ENCODE data around the gene CNNM1.

Gene CNNM1

GRCh38 chr10:99433378-99434020 is 104.3 kb downstream of the CNNM1 start:
- DNase-seq (ENCODE audit: low spot score), result no peak
- H3K27ac ChIP-seq (ENCODE audit: poor library complexity, severe bottlenecking), result no peak overlapping the region

GRCh38 chr10:99435986-99436638 is 107.0 kb downstream of the CNNM1 start:
- TF ChIP-seq, protein P1, sequence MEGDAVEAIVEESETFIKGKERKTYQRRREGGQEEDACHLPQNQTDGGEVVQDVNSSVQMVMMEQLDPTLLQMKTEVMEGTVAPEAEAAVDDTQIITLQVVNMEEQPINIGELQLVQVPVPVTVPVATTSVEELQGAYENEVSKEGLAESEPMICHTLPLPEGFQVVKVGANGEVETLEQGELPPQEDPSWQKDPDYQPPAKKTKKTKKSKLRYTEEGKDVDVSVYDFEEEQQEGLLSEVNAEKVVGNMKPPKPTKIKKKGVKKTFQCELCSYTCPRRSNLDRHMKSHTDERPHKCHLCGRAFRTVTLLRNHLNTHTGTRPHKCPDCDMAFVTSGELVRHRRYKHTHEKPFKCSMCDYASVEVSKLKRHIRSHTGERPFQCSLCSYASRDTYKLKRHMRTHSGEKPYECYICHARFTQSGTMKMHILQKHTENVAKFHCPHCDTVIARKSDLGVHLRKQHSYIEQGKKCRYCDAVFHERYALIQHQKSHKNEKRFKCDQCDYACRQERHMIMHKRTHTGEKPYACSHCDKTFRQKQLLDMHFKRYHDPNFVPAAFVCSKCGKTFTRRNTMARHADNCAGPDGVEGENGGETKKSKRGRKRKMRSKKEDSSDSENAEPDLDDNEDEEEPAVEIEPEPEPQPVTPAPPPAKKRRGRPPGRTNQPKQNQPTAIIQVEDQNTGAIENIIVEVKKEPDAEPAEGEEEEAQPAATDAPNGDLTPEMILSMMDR (IDR thresholded peaks at IDR 0.05; ENCODE audit: poor library complexity, severe bottlenecking), result peak; percentile 85
- no peaks in the 10 kb centered on the region for H3K9me3 ChIP-seq (ENCODE audit: severe bottlenecking)
- H3K27me3 ChIP-seq (ENCODE audit: insufficient read depth, poor library complexity, severe bottlenecking), result no peaks in the 10 kb centered on the region
- no peak overlapping the region for H3K27ac ChIP-seq (ENCODE audit: poor library complexity, severe bottlenecking)
- H3K4me3 ChIP-seq (ENCODE audit: severe bottlenecking), result no peak overlapping the region
- H3K4me1 ChIP-seq (ENCODE audit: insufficient read depth, poor library complexity, severe bottlenecking), result peaks cover 5% of the 10 kb centered on the region
- DNase-seq (ENCODE audit: low spot score) (no peak), ATAC-seq (ENCODE audit: low read depth) (peak; percentile 47; the same call in 1 of the 3 replicates)
- peaks cover 9% of the 10 kb centered on the region for H3K36me3 ChIP-seq (ENCODE audit: low read depth)

More at GRCh38 chr10:99433378-99434020, 104.3 kb downstream of the CNNM1 start:
- no peak overlapping the region for H3K4me3 ChIP-seq (ENCODE audit: severe bottlenecking)
- H3K4me1 ChIP-seq (ENCODE audit: insufficient read depth, poor library complexity, severe bottlenecking), result peaks cover 5% of the 10 kb centered on the region
- no peak for ATAC-seq (ENCODE audit: low read depth)
- peaks cover 9% of the 10 kb centered on the region for H3K36me3 ChIP-seq (ENCODE audit: low read depth)
- H3K9me3 ChIP-seq (ENCODE audit: severe bottlenecking), result no peaks in the 10 kb centered on the region
- H3K27me3 ChIP-seq (ENCODE audit: insufficient read depth, poor library complexity, severe bottlenecking), result no peaks in the 10 kb centered on the region
- TF ChIP-seq, protein P1 (IDR thresholded peaks at IDR 0.05; ENCODE audit: poor library complexity, severe bottlenecking), result peak; percentile 49

DNA sequence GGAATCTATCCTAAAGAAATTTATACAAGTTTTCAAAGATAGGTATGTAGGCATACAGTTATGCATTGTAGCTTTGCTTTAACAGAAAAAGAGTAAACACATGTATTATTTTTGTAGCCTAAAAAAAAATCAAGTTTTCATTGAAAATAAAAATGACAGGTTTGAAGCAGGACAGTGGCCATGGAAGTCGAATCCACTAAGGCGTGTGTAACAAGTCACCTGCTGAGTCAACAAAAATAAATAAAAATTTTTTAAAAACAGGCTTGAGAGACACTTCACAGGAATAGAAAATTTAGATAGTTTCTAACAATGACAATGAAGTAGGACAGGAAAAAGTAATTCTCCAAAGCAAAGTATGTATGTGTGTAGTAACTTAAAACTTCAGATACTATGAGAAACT is 109.7 kb downstream of the CNNM1 start:
- H3K27me3 ChIP-seq (ENCODE audit: insufficient read depth, poor library complexity, severe bottlenecking), result no peaks in the 10 kb centered on the region
- H3K4me3 ChIP-seq (ENCODE audit: severe bottlenecking), result no peak overlapping the region
- TF ChIP-seq, protein P1 (IDR thresholded peaks at IDR 0.05; ENCODE audit: poor library complexity, severe bottlenecking), result no peak
- DNase-seq (ENCODE audit: low spot score) (no peak), ATAC-seq (ENCODE audit: low read depth) (no peak)
- H3K36me3 ChIP-seq (ENCODE audit: low read depth), result peaks cover 9% of the 10 kb centered on the region
- H3K9me3 ChIP-seq (ENCODE audit: severe bottlenecking), result no peaks in the 10 kb centered on the region
- no peaks in the 10 kb centered on the region for H3K4me1 ChIP-seq (ENCODE audit: insufficient read depth, poor library complexity, severe bottlenecking)
- no peak overlapping the region for H3K27ac ChIP-seq (ENCODE audit: poor library complexity, severe bottlenecking)

DNA sequence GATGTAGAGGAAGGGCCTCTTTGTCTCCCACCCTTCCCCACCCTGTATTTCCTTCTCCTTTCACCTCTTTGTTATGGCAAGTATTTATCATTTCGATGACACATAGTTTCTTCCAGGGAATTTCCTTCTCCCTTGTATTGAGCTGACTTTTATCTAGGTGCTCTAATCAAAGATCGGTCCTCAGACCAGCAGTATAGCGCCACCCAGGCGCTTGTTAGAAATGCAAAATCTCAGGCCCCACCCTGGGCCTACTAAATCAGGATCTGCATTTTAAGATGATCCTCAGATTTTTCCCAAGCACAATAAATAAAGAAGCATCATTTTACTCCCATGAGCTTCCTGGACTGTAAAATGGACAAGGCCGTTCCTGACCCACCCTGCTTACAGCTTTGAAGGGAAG is 113.2 kb downstream of the CNNM1 start:
- no peak overlapping the region for H3K27ac ChIP-seq (ENCODE audit: poor library complexity, severe bottlenecking)
- H3K27me3 ChIP-seq (ENCODE audit: insufficient read depth, poor library complexity, severe bottlenecking), result no peaks in the 10 kb centered on the region
- ATAC-seq (ENCODE audit: low read depth) (no peak), DNase-seq (ENCODE audit: low spot score) (no peak)
- no peaks in the 10 kb centered on the region for H3K9me3 ChIP-seq (ENCODE audit: severe bottlenecking)
- H3K36me3 ChIP-seq (ENCODE audit: low read depth), result peaks cover 4% of the 10 kb centered on the region; the same call in 1 of the 2 replicates
- H3K4me1 ChIP-seq (ENCODE audit: insufficient read depth, poor library complexity, severe bottlenecking), result no peaks in the 10 kb centered on the region
- no peak overlapping the region for H3K4me3 ChIP-seq (ENCODE audit: severe bottlenecking)
- TF ChIP-seq, protein P1 (IDR thresholded peaks at IDR 0.05; ENCODE audit: poor library complexity, severe bottlenecking), result no peak

- no peaks in the 10 kb centered on the region for H3K9me3 ChIP-seq (ENCODE audit: severe bottlenecking)
- peaks cover 2% of the 10 kb centered on the region; the same call in 1 of the 2 replicates for H3K36me3 ChIP-seq (ENCODE audit: low read depth)
- H3K27ac ChIP-seq (ENCODE audit: poor library complexity, severe bottlenecking), result no peak overlapping the region
- H3K27me3 ChIP-seq (ENCODE audit: insufficient read depth, poor library complexity, severe bottlenecking), result no peaks in the 10 kb centered on the region
- no peak overlapping the region for H3K4me3 ChIP-seq (ENCODE audit: severe bottlenecking)
- ATAC-seq (ENCODE audit: low read depth), result no peak
- no peaks in the 10 kb centered on the region for H3K4me1 ChIP-seq (ENCODE audit: insufficient read depth, poor library complexity, severe bottlenecking)
- TF ChIP-seq, protein P1 (IDR thresholded peaks at IDR 0.05; ENCODE audit: poor library complexity, severe bottlenecking), result no peak
- DNase-seq (ENCODE audit: low spot score), result no peak
Measured at GRCh38 chr10:99443500-99443899, 114.3 kb downstream of the CNNM1 start.
